ENCODE data around the gene GXYLT2. TPM values are rescaled to one million over a fixed set of nuclear protein-coding genes. Genes with fewer than 3 reads are reported as not detected.

GXYLT2 gene
- polyA plus RNA-seq, 1 experiment, result 5.7 TPM

DNA sequence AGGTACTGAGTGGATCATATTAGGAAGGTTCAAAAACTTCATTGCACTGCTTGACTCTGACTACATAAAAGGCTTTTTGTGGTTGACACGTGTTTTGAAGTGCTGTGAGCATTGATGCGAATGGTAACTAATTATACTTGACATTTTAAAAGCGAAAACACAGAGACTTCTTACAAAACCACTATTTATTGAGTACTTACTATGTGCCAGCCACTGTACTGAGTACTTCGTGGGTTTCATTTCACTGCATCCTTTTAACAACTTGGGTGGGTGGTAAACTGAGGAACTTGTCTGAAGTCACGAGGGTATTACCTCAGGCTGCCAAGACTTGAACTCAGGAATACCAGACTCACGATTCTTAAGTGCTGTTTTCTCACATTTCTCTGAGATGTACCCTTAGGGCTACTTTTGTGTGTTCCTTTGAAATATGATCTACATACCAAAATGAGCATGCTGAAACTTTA lies 63.4 kb downstream of the GXYLT2 start:
- Histone ChIP-seq H3K36me3 (ENCODE audit: control insufficient read depth, insufficient read depth, low read length) (no peaks in the 10 kb centered on the region), H3K4me3 (ENCODE audit: low read depth, low read length) (no peak overlapping the region), H3K27me3 (ENCODE audit: control insufficient read depth, insufficient read depth, low read length) (no peaks in the 10 kb centered on the region)
- ChIA-PET CTCF (no interaction called here), POLR2A (no interaction called here)
- no peak for DNase-seq (ENCODE audit: low read depth)
- TF ChIP-seq, protein P1, sequence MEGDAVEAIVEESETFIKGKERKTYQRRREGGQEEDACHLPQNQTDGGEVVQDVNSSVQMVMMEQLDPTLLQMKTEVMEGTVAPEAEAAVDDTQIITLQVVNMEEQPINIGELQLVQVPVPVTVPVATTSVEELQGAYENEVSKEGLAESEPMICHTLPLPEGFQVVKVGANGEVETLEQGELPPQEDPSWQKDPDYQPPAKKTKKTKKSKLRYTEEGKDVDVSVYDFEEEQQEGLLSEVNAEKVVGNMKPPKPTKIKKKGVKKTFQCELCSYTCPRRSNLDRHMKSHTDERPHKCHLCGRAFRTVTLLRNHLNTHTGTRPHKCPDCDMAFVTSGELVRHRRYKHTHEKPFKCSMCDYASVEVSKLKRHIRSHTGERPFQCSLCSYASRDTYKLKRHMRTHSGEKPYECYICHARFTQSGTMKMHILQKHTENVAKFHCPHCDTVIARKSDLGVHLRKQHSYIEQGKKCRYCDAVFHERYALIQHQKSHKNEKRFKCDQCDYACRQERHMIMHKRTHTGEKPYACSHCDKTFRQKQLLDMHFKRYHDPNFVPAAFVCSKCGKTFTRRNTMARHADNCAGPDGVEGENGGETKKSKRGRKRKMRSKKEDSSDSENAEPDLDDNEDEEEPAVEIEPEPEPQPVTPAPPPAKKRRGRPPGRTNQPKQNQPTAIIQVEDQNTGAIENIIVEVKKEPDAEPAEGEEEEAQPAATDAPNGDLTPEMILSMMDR (IDR thresholded peaks at IDR 0.05; ENCODE audit: insufficient read depth, low read depth, low read length), result no peak

DNA sequence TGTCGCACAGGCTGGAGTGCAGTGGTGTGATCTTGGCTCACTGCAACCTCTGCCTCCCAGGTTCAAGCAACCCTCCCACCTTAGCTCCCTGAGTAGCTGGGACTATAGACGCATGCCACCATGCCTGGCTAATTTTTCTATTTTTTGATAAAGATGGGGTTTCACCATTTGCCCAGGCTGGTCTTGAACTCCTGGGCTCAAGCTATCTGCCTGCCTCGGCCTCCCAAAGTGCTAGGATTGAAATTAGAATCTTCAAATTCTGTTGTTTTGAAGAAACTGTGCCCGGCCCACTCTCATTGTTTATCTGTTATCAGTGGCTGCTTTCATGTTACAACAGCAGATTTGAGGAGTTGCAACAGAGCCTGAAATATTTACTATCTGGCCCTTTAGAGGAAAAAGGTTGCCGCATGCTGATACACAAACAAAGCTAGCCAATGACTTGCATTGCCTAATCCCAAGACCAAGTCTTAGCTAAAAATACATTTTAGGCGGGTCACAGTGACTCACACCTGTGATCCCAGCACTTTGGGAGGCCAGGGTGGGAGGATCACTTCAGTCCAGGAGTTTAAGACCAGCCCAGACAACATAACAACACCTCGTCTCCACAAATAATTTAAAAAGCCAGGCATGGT lies 65.6 kb downstream of the GXYLT2 start:
- Histone ChIP-seq H3K4me3 (ENCODE audit: low read depth, low read length) (no peak overlapping the region), H3K36me3 (ENCODE audit: control insufficient read depth, insufficient read depth, low read length) (no peaks in the 10 kb centered on the region), H3K27me3 (ENCODE audit: control insufficient read depth, insufficient read depth, low read length) (no peaks in the 10 kb centered on the region)
- DNase-seq (ENCODE audit: low read depth), result no peak
- ChIA-PET POLR2A (no interaction called here), CTCF (interaction anchor here (1.6 kb wide), 1 partner anchor 15 kb away, joined by 6 read pairs; no protein-coding TSS in a partner anchor)
- TF ChIP-seq, protein P1 (IDR thresholded peaks at IDR 0.05; ENCODE audit: insufficient read depth, low read depth, low read length), result no peak

DNA sequence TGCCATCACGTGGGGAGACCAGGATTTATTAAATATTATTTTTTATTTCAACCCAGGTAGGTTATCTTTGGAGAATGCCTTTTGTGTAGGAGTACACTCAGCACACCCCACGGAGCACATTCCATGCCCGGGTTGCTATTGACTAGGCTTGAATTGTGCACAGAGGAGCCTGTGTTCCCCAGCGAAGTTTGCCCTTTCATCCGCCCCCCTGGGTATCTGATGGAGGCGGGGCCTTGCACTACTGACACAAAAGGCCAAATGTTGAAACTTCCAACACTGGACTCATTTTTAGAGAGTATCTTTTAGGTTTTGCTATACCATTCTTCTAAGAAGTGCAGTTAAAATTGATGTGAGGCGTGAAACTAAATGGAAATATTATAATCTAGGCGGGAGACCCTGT lies 69.5 kb downstream of the GXYLT2 start:
- TF ChIP-seq, protein P1 (IDR thresholded peaks at IDR 0.05; ENCODE audit: insufficient read depth, low read depth, low read length), result no peak
- CTCF ChIA-PET, result interaction anchor here (1.0 kb wide), 1 partner anchor 12 kb away, joined by 3 read pairs; no protein-coding TSS in a partner anchor
- DNase-seq (ENCODE audit: low read depth), result no peak
- POLR2A ChIA-PET, result no interaction called here
- Histone ChIP-seq H3K36me3 (ENCODE audit: control insufficient read depth, insufficient read depth, low read length) (no peaks in the 10 kb centered on the region), H3K27me3 (ENCODE audit: control insufficient read depth, insufficient read depth, low read length) (no peaks in the 10 kb centered on the region), H3K4me3 (ENCODE audit: low read depth, low read length) (no peak overlapping the region)

DNA sequence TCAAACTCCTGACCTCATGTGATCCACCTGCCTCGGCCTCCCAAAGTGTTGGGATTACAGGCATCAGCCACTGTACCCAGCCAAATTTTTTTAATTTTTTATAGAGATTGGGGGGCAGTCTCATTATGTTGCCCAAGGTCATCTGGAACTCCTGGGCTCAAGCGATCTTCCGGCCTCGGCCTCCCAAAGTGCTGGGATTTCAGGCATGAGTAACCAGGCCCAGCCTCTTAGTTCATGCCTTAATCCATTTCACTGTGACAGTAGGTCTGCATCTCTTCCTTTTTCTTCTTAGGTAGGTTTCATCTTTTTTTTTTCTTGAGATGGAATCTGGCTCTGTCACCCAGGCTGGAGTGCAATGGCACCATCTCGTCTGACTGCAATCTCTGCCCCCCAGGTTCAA lies 71.5 kb downstream of the GXYLT2 start:
- DNase-seq (ENCODE audit: low read depth), result no peak
- H3K4me3 ChIP-seq (ENCODE audit: low read depth, low read length), result no peak overlapping the region
- H3K27me3 ChIP-seq (ENCODE audit: control insufficient read depth, insufficient read depth, low read length), result no peaks in the 10 kb centered on the region
- H3K36me3 ChIP-seq (ENCODE audit: control insufficient read depth, insufficient read depth, low read length), result no peaks in the 10 kb centered on the region
- ChIA-PET POLR2A (no interaction called here), CTCF (no interaction called here)
- TF ChIP-seq, protein P1 (IDR thresholded peaks at IDR 0.05; ENCODE audit: insufficient read depth, low read depth, low read length), result no peak

DNA sequence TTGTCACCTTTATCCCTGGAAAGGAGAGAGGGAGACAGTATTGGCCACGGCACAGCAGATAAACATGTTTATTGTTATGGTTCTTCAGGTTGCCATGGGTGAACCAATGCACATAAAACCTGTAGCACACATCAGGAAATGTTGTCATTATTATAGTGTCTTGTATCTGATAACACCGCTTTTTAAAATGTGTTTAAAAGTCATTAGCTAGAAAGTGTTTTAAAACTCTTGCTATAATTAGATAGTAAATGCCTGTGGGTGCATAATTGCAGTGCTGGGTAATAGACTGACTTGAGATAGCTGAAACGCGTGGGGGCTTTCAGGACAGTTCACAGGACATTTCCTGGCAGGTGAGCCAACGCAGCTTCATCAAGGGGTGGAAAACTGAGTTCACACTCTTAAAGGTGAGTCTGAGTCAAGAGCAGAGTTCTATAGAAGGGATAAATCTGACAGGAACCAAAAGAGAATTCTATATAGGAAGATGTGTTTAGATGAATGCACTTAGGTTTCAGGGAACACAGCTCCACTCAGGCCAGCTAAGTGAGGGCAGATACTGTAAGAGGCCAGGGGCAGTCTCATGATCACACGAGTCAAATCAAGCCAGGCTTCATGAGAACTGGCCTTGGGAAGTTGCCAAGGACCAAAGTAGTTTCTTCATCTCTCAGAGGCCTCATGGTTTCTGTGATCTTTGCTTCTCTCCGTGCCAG lies 73.1 kb downstream of the GXYLT2 start:
- ChIA-PET CTCF (interaction anchor here (0.5 to 0.8 kb wide), 3 partner anchors 15 to 49 kb away, joined by 3 to 4 read pairs (median 3); no protein-coding TSS in a partner anchor), POLR2A (no interaction called here)
- Histone ChIP-seq H3K4me3 (ENCODE audit: low read depth, low read length) (no peak overlapping the region), H3K36me3 (ENCODE audit: control insufficient read depth, insufficient read depth, low read length) (no peaks in the 10 kb centered on the region), H3K27me3 (ENCODE audit: control insufficient read depth, insufficient read depth, low read length) (no peaks in the 10 kb centered on the region)
- DNase-seq (ENCODE audit: low read depth), result no peak
- TF ChIP-seq, protein P1 (IDR thresholded peaks at IDR 0.05; ENCODE audit: insufficient read depth, low read depth, low read length), result no peak

All from BJ (cell line).